ENCODE data around the gene GIPC1.

The GIPC1 gene

GRCh38 chr19:14494910-14495671 lies 836 bp downstream of the GIPC1 start:
- DNase-seq (ENCODE audit: low read depth, low spot score): no peak

- DNase-seq (ENCODE audit: low read depth, low spot score): no peak
Observed at GRCh38 chr19:14494411-14494810, 1.5 kb downstream of the GIPC1 start.

GRCh38 chr19:14492756-14493337 lies 3.1 kb downstream of the GIPC1 start:
- DNase-seq (ENCODE audit: low read depth, low spot score): no peak

- DNase-seq (ENCODE audit: low read depth, low spot score): no peak
Observed at GRCh38 chr19:14487370-14488125, 8.4 kb downstream of the GIPC1 start.

- no peak for DNase-seq (ENCODE audit: low read depth, low spot score)
Observed at GRCh38 chr19:14482172-14482941, 13.6 kb downstream of the GIPC1 start.

GRCh38 chr19:14480700-14481079 lies 15.2 kb downstream of the GIPC1 start:
- DNase-seq (ENCODE audit: low read depth, low spot score): no peak

- DNase-seq (ENCODE audit: low read depth, low spot score): peak; percentile 46
Observed at GRCh38 chr19:14479975-14480699, 15.8 kb downstream of the GIPC1 start.

GRCh38 chr19:14479309-14479974 lies 16.5 kb downstream of the GIPC1 start:
- no peak for DNase-seq (ENCODE audit: low read depth, low spot score)

GRCh38 chr19:14478113-14478545 lies 17.8 kb downstream of the GIPC1 start:
- no peak for DNase-seq (ENCODE audit: low read depth, low spot score)

GRCh38 chr19:14477418-14478112 lies 18.4 kb downstream of the GIPC1 start:
- DNase-seq (ENCODE audit: low read depth, low spot score): no peak

GRCh38 chr19:14476673-14477401 lies 19.1 kb downstream of the GIPC1 start:
- DNase-seq (ENCODE audit: low read depth, low spot score): no peak

GRCh38 chr19:14476327-14476672 lies 19.6 kb downstream of the GIPC1 start:
- no peak for DNase-seq (ENCODE audit: low read depth, low spot score)

- DNase-seq (ENCODE audit: low read depth, low spot score): no peak
Observed at GRCh38 chr19:14475251-14476073, 20.5 kb downstream of the GIPC1 start, which contains the start of gene PTGER1. PTGER1 (minus strand) TSS chr19:14475354; CDS start chr19:14474320, 1,034 bp downstream.

GRCh38 chr19:14474827-14475226 lies 21.1 kb downstream of the GIPC1 start:
- no peak for DNase-seq (ENCODE audit: low read depth, low spot score)

- no peak for DNase-seq (ENCODE audit: low read depth, low spot score)
Observed at GRCh38 chr19:14473978-14474578, 21.8 kb downstream of the GIPC1 start.

- no peak for DNase-seq (ENCODE audit: low read depth, low spot score)
Observed at GRCh38 chr19:14473073-14473977, 22.6 kb downstream of the GIPC1 start.
